NCI-H146 (cell line): ENCODE measurements around the gene CCDC197.

ENCODE experiments used
- DNase-seq: peaks from one replicate; lab custom pipeline; 2025; lab: John Stamatoyannopoulos, UW

Gene CCDC197

GRCh38 chr14:93977790-93978581 lies 19.1 kb upstream of the CCDC197 start:
- no peak for DNase-seq

GRCh38 chr14:93978735-93979134 lies 18.4 kb upstream of the CCDC197 start:
- no peak for DNase-seq

GRCh38 chr14:93980456-93981201 lies 16.5 kb upstream of the CCDC197 start:
- no peak for DNase-seq

GRCh38 chr14:93981316-93982229 lies 15.5 kb upstream of the CCDC197 start:
- no peak for DNase-seq

- no peak for DNase-seq
Observed at GRCh38 chr14:93982230-93983007, 14.7 kb upstream of the CCDC197 start.

- no peak for DNase-seq
Observed at GRCh38 chr14:93984070-93984469, 13.0 kb upstream of the CCDC197 start.

- DNase-seq: no peak
Observed at GRCh38 chr14:93984987-93985410, 12.1 kb upstream of the CCDC197 start.

GRCh38 chr14:93986955-93987354 lies 10.1 kb upstream of the CCDC197 start:
- no peak for DNase-seq

GRCh38 chr14:93987376-93987775 lies 9.7 kb upstream of the CCDC197 start:
- no peak for DNase-seq

- DNase-seq: no peak
Observed at GRCh38 chr14:93987815-93988476, 9.2 kb upstream of the CCDC197 start.

GRCh38 chr14:93989939-93990338 lies 7.2 kb upstream of the CCDC197 start:
- peak; percentile 11 for DNase-seq

GRCh38 chr14:93991212-93991611 lies 5.9 kb upstream of the CCDC197 start:
- no peak for DNase-seq

- no peak for DNase-seq
Observed at GRCh38 chr14:93991649-93992048, 5.5 kb upstream of the CCDC197 start.

- no peak for DNase-seq
Observed at GRCh38 chr14:93993382-93993781, 3.7 kb upstream of the CCDC197 start.

GRCh38 chr14:93994919-93995682 lies 2.0 kb upstream of the CCDC197 start:
- no peak for DNase-seq

GRCh38 chr14:93996130-93996695 lies 888 bp upstream of the CCDC197 start:
- no peak for DNase-seq

GRCh38 chr14:93997916-93998870 lies 1.1 kb downstream of the CCDC197 start:
- no peak for DNase-seq

- no peak for DNase-seq
Observed at GRCh38 chr14:93998871-93999403, 1.8 kb downstream of the CCDC197 start.
